ENCODE results near the gene EIPR1. TPM values are rescaled to one million over a fixed set of nuclear protein-coding genes. Genes with fewer than 3 reads are reported as not detected.

Gene EIPR1
- total RNA-seq, 4 donors from 2014 or later = 24.9 to 46.2 (median 36.3) TPM

DNA sequence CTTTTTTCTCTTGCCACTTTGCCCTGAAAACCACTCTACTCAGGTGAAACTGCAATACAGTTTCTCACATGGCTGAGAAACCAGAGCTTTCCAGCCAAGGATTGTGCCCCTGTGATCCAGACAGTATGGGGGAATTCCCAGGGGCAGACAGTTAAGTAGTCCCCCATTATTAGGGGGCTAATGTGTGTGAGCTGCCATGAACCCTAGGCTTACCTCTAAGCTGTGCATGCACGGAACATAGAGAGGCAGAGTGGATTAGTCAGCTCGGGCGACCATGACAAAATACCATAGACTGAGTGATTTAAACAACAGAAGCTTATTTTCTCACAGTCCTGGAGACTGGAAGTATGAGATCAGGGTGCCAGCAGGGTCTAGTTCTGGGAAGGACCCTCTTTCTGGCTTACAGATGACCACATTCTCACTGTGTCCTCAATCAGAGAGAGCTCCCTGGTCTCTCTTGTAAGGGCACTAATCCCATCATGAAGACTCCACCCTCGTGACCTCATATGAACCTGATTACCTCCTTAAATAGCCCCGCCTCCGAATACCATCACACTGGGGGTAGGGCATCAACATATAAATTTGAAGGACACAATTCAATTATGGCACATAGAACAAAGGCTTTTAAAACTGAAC, 215.1 kb downstream of the EIPR1 start:
- H3K4me1 ChIP-seq = no peaks in the 10 kb centered on the region
- no peak for DNase-seq (ENCODE audit: low spot score in 2 of 2)
- H3K9me3 ChIP-seq = peaks cover 0 to 39% (median 5%) of the 10 kb centered on the region in 4 donors
- no peaks in the 10 kb centered on the region for H3K27me3 ChIP-seq
- H3K27ac ChIP-seq = no peak overlapping the region
- WGBS, 2 donors = 93 to 96% methylated on average over 6 of the region's 6 CpGs
- peaks cover 0 to 48% (median 0%) of the 10 kb centered on the region in 3 donors for H3K36me3 ChIP-seq
- TF ChIP-seq CTCF (IDR thresholded peaks at IDR 0.05) (no peak), EP300 (IDR thresholded peaks at IDR 0.05) (no peak), POLR2A (IDR thresholded peaks at IDR 0.05) (no peak)
- H3K4me3 ChIP-seq = no peak overlapping the region

DNA sequence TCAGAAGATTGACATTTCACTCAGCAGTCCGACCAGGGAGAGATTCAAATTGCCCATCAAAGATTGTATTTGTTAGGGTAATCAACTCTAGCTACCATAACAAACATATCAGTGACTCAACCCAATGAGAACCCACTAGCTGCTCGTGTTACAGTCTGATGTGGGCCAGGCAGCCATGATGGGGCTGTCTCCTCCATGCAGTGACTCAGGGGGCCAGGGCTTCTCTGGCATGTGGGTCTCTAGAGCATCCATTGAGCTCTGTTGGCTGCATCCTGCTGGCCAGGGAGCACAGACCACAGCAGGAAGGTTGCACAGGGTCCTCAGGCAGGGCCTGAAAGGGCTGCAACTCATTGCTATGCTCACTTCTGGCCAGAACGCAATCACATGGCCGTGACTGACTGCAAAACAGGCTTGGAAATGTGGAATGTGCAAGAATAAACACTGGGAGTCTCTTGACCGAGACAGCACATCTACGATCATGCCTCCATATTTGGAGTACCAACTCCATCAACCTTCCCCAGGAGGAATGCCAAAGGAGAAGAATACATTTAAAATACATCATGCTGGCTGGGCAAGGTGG, 216.8 kb downstream of the EIPR1 start:
- H3K36me3 ChIP-seq = peaks cover 0 to 43% (median 0%) of the 10 kb centered on the region in 3 donors
- TF ChIP-seq EP300 (IDR thresholded peaks at IDR 0.05) = no peak
- no peak overlapping the region for H3K27ac ChIP-seq
- H3K9me3 ChIP-seq = peaks cover 0 to 39% (median 5%) of the 10 kb centered on the region in 4 donors
- no peaks in the 10 kb centered on the region for H3K4me1 ChIP-seq
- DNase-seq (ENCODE audit: low spot score in 2 of 2) = no peak
- WGBS, 2 donors = 88 to 96% methylated on average over 6 of the region's 6 CpGs
- H3K27me3 ChIP-seq = no peaks in the 10 kb centered on the region
- H3K4me3 ChIP-seq = no peak overlapping the region

GRCh38 chr2:3159782-3160545, 217.7 kb downstream of the EIPR1 start:
- TF ChIP-seq EP300 (IDR thresholded peaks at IDR 0.05) = no peak
- no peak for TF ChIP-seq POLR2A (IDR thresholded peaks at IDR 0.05)
- no peak for TF ChIP-seq CTCF (IDR thresholded peaks at IDR 0.05)

DNA sequence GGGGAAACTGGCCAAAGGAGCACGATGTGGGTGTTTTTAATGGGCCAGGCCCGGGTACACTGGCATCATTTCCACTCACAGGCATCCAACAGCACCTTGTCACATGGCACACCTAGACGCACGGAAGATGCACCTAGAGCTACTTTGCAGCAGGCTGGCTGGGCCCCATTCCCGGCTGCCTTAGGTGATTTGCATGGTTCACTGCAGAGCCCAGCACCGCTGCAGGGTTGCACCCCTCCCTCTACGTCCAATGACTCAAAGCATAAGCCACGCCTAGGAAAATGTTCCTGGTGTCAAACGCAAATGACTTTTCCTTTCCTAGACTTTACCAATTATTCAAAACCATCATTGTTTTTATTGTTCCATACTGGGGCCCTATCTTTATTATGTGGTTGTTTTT, 222.9 kb downstream of the EIPR1 start:
- no peaks in the 10 kb centered on the region for H3K9me3 ChIP-seq
- no peak overlapping the region for H3K4me3 ChIP-seq
- no peak overlapping the region for H3K27ac ChIP-seq
- no peak for DNase-seq (ENCODE audit: low spot score in 2 of 2)
- TF ChIP-seq POLR2A (IDR thresholded peaks at IDR 0.05) (no peak), EP300 (IDR thresholded peaks at IDR 0.05) (no peak), CTCF (IDR thresholded peaks at IDR 0.05) (no peak)
- H3K27me3 ChIP-seq = no peaks in the 10 kb centered on the region
- H3K4me1 ChIP-seq = no peaks in the 10 kb centered on the region
- peaks cover 0 to 16% (median 0%) of the 10 kb centered on the region in 3 donors for H3K36me3 ChIP-seq
- 81 to 87% methylated on average over 8 to 9 of the region's 9 CpGs for WGBS, 2 donors

More at GRCh38 chr2:3159782-3160545, 217.7 kb downstream of the EIPR1 start:
- DNase-seq (ENCODE audit: low spot score in 2 of 2) = no peak
- Histone ChIP-seq H3K27ac (no peak overlapping the region), H3K36me3 (peaks cover 0 to 43% (median 0%) of the 10 kb centered on the region in 3 donors), H3K27me3 (no peaks in the 10 kb centered on the region), H3K9me3 (peaks cover 0 to 33% (median 5%) of the 10 kb centered on the region in 4 donors), H3K4me1 (no peaks in the 10 kb centered on the region), H3K4me3 (no peak overlapping the region)
- WGBS, 2 donors = 65 to 74% methylated on average over 23 of the region's 23 CpGs

GRCh38 chr2:3154146-3154545, 223.5 kb downstream of the EIPR1 start:
- peaks cover 0 to 15% (median 0%) of the 10 kb centered on the region in 3 donors for H3K36me3 ChIP-seq
- WGBS, 2 donors = 75 to 79% methylated on average over 7 of the region's 7 CpGs
- DNase-seq (ENCODE audit: low spot score in 2 of 2) = no peak
- H3K27me3 ChIP-seq = no peaks in the 10 kb centered on the region
- H3K9me3 ChIP-seq = no peaks in the 10 kb centered on the region
- no peak overlapping the region for H3K4me3 ChIP-seq
- H3K27ac ChIP-seq = no peak overlapping the region
- no peak for TF ChIP-seq POLR2A (IDR thresholded peaks at IDR 0.05)
- TF ChIP-seq EP300 (IDR thresholded peaks at IDR 0.05) = no peak
- TF ChIP-seq CTCF (IDR thresholded peaks at IDR 0.05) = no peak
- H3K4me1 ChIP-seq = no peaks in the 10 kb centered on the region
